CD1c-positive myeloid dendritic cell (primary cell): ENCODE data around the gene DLGAP4.

Experiments used
- DNase-seq: peaks from one replicate; pipeline ENCODE4 v3.0.0-alpha.2; 2016; ENCODE audit errors: extremely low spot score

DLGAP4 gene

GRCh38 chr20:36322131-36322530 lies 16.0 kb downstream of the DLGAP4 start:
- no peak for DNase-seq

GRCh38 chr20:36330091-36330490 lies 24.0 kb downstream of the DLGAP4 start:
- no peak for DNase-seq

- DNase-seq = no peak
These were observed 25.1 kb downstream of the DLGAP4 start for GRCh38 chr20:36331209-36331608.

GRCh38 chr20:36333841-36334240 lies 27.7 kb downstream of the DLGAP4 start:
- DNase-seq = no peak

- no peak for DNase-seq
These were observed 28.4 kb downstream of the DLGAP4 start for GRCh38 chr20:36334281-36335205.

GRCh38 chr20:36335206-36335870 lies 29.2 kb downstream of the DLGAP4 start:
- no peak for DNase-seq

- DNase-seq = no peak
These were observed 30.1 kb downstream of the DLGAP4 start for GRCh38 chr20:36336204-36336603.

GRCh38 chr20:36336954-36337704 lies 31.0 kb downstream of the DLGAP4 start:
- DNase-seq = no peak

- DNase-seq = no peak
These were observed 31.7 kb downstream of the DLGAP4 start for GRCh38 chr20:36337886-36338285.

GRCh38 chr20:36339646-36340592 lies 33.8 kb downstream of the DLGAP4 start:
- DNase-seq = no peak

GRCh38 chr20:36340593-36340990 lies 34.5 kb downstream of the DLGAP4 start:
- no peak for DNase-seq

GRCh38 chr20:36341331-36342020 lies 35.3 kb downstream of the DLGAP4 start:
- no peak for DNase-seq

GRCh38 chr20:36342331-36343120 lies 36.4 kb downstream of the DLGAP4 start:
- DNase-seq = no peak

GRCh38 chr20:36343641-36344040 lies 37.5 kb downstream of the DLGAP4 start:
- no peak for DNase-seq

- DNase-seq = peak; percentile 30
These were observed 38.5 kb downstream of the DLGAP4 start for GRCh38 chr20:36344517-36345132.

GRCh38 chr20:36346256-36346655 lies 40.1 kb downstream of the DLGAP4 start:
- DNase-seq = no peak

GRCh38 chr20:36349384-36350170 lies 43.4 kb downstream of the DLGAP4 start:
- DNase-seq = no peak

GRCh38 chr20:36350439-36350838 lies 44.3 kb downstream of the DLGAP4 start:
- no peak for DNase-seq

GRCh38 chr20:36351937-36352336 lies 45.8 kb downstream of the DLGAP4 start:
- DNase-seq = no peak
